Lower leg skin (tissue), 4 donors: ENCODE results near the gene MYO3B. TPM values are rescaled to one million over a fixed set of nuclear protein-coding genes. Genes with fewer than 3 reads are reported as not detected.

ENCODE experiments used
- DNase-seq, 2 donors: peaks; one replicate each; pipeline ENCODE4 v3.0.0-alpha.2; 2019; ENCODE audit warnings: low spot score in 2 of 2
- H3K4me3 ChIP-seq: fragments of 200-600 bp; sonication (generic); 2 replicates; pipeline ENCODE4 v1.5.1; 2017; ENCODE audit warnings: mild to moderate bottlenecking, low read depth; ENCODE audit not compliant: poor library complexity, severe bottlenecking
- CTCF ChIP-seq, 3 donors: fragments of 450-650 bp; IDR thresholded peaks; one replicate each; pipeline ENCODE4 v1.5.1; 2016; ENCODE audit warnings: antibody characterized with exemption in 3 of 3, mild to moderate bottlenecking in 3 of 3, moderate library complexity in 2 of 3
- POLR2A ChIP-seq, 2 donors: fragments of 450-650 bp; IDR thresholded peaks; one replicate each; pipeline ENCODE4 v1.6.1; 2016 to 2017; ENCODE audit warnings: antibody characterized with exemption in 2 of 2, mild to moderate bottlenecking in 1 of 2, moderate library complexity in 1 of 2
- WGBS, 2 donors: methylation state at CpG; one replicate each; pipeline ENCODE4 v1.1.5; 2018; 5-methylcytosine and 5-hydroxymethylcytosine counted together
- intact Hi-C: fragments of 100-400 bp; cut with DNase I; formaldehyde crosslinking; loops from one replicate; pipeline ENCODE4 v1.15.0; 2023; ENCODE audit warnings: low total_unique reads
- total RNA-seq, 4 donors: library from RNA; depleted of rRNA; stranded (reverse); fragments of >200 nt; gene quantifications; one replicate each; pipeline ENCODE4 v1.1.0, GENCODE V29; 2016

Gene MYO3B
- total RNA-seq, 4 donors from 2014 or later, result 0.17 to 0.81 (median 0.66) TPM

DNA sequence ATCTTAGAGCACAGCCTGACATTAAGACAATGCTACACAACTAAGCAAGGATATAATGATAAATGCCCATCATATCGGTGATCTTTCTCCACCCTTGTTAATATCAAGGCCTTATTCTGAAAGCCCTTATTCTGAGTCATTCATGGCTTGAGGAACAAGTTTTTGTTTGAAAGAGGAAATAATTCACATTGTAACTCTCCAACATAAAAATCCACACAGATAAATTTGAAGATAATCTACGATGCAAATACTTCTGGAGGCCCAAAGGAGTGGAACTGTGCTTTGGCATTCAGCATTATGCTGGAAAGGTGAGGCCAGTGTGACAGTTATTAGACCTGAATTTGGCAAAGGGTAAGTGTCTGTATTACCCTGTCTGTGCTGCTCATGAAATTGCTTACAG, 227.4 kb downstream of the MYO3B start:
- intact Hi-C loops, result loop anchor here (5.0 kb wide), 1 partner anchor 407 kb away; no protein-coding TSS in a partner anchor
- 73 to 77% methylated on average over 2 of the region's 2 CpGs for WGBS, 2 donors
- no peak overlapping the region for H3K4me3 ChIP-seq
- DNase-seq, result no peak
- TF ChIP-seq POLR2A (IDR thresholded peaks at IDR 0.05), result no peak
- TF ChIP-seq CTCF (IDR thresholded peaks at IDR 0.05), result no peak

- DNase-seq, result no peak
- intact Hi-C loops, result loop anchor here (5.0 kb wide), 1 partner anchor 404 kb away; no protein-coding TSS in a partner anchor
- TF ChIP-seq POLR2A (IDR thresholded peaks at IDR 0.05) (no peak), CTCF (IDR thresholded peaks at IDR 0.05) (no peak)
- WGBS, 2 donors, result 33 to 39% methylated on average over 6 of the region's 6 CpGs
- no peak overlapping the region for H3K4me3 ChIP-seq
Observed at GRCh38 chr2:170408461-170409163, 230.7 kb downstream of the MYO3B start.

GRCh38 chr2:170409164-170409535, 231.2 kb downstream of the MYO3B start:
- intact Hi-C loops, result loop anchor here (5.0 kb wide), 1 partner anchor 403 kb away; no protein-coding TSS in a partner anchor
- TF ChIP-seq CTCF (IDR thresholded peaks at IDR 0.05), result no peak
- TF ChIP-seq POLR2A (IDR thresholded peaks at IDR 0.05), result no peak
- DNase-seq, result peak; percentile 67 to 90
- WGBS, 2 donors, result 3 to 10% methylated on average over 9 of the region's 9 CpGs
- H3K4me3 ChIP-seq, result no peak overlapping the region

- no peak for DNase-seq
- intact Hi-C loops, result no loop called here
- TF ChIP-seq POLR2A (IDR thresholded peaks at IDR 0.05), result no peak
- TF ChIP-seq CTCF (IDR thresholded peaks at IDR 0.05), result no peak
- H3K4me3 ChIP-seq, result no peak overlapping the region
Observed at GRCh38 chr2:170411660-170412059, 233.7 kb downstream of the MYO3B start.

GRCh38 chr2:170420961-170421687, 243.2 kb downstream of the MYO3B start:
- intact Hi-C loops, result no loop called here
- no peak overlapping the region for H3K4me3 ChIP-seq
- WGBS, 2 donors, result 49 to 51% methylated on average over 11 of the region's 11 CpGs
- DNase-seq, result no peak
- no peak for TF ChIP-seq CTCF (IDR thresholded peaks at IDR 0.05)
- TF ChIP-seq POLR2A (IDR thresholded peaks at IDR 0.05), result no peak
